ENCODE results near the gene RASGRP4.

The RASGRP4 gene

GRCh38 chr19:38404858-38405257 lies 21.2 kb downstream of the RASGRP4 start:
- Histone ChIP-seq H3K27me3 (ENCODE audit: insufficient read depth, insufficient read length) (peaks cover 19% of the 10 kb centered on the region), H3K36me3 (ENCODE audit: insufficient read depth, insufficient read length, low read length) (peaks cover 12% of the 10 kb centered on the region), H3K9ac (ENCODE audit: insufficient read length, low read depth) (no peak overlapping the region), H3K4me1 (ENCODE audit: insufficient read depth, insufficient read length) (no peaks in the 10 kb centered on the region), H3K4me3 (ENCODE audit: insufficient read length, low read depth) (no peak overlapping the region), H3K9me3 (ENCODE audit: insufficient read depth, low read length) (no peaks in the 10 kb centered on the region)
- DNase-seq (ENCODE audit: low read depth, low spot score) = no peak
- no peak for TF ChIP-seq YY1 (IDR thresholded peaks at IDR 0.05; ENCODE audit: insufficient read depth, insufficient read length)
- no peak for TF ChIP-seq ZNF274 (IDR thresholded peaks at IDR 0.05; ENCODE audit: low read depth, low read length)
- no peak for TF ChIP-seq SUZ12 (IDR thresholded peaks at IDR 0.05; ENCODE audit: extremely low read depth, insufficient read depth, insufficient read length)

DNA sequence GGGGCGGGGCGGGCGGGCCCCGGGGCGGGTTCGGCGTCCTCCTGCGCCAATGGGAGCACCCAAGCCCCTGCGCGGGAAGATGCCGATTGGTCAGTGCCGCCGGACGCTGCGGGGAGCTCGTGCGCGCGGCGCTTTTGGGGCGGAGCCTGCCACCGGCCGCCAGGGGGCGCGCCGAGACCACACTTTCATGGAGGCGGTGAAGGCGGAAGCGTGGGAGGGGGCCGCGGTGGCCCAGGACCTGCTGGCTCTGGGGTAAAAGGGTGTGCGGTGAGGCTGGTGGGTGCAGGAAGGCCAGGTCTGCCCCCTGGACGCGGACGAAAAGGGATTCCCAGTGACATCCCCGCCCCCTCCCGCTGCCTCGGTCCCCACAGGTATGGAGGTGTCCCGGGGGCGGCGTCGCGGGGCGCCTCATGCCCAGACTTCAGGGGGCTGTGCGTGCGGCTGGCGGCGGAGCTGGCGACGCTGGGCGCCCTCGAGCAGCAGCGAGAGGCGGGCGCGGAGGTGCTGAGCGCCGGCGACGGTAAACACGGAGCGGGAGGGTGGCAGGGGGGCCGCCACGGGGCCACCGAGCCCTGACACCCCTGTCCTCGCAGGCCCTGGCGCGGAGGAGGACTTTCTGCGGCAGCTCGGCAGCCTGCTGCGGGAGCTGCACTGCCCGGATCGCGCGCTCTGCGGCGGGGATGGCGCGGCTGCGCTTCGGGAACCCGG lies 22.9 kb downstream of the RASGRP4 start, which contains the start of gene FAM98C:
TSS of gene FAM98C (plus strand) at position 127 of the 708 bp plus-strand sequence. CDS start at position 188, 61 bp downstream.
- peaks cover 12% of the 10 kb centered on the region for H3K36me3 ChIP-seq (ENCODE audit: insufficient read depth, insufficient read length, low read length)
- peaks cover 19% of the 10 kb centered on the region for H3K27me3 ChIP-seq (ENCODE audit: insufficient read depth, insufficient read length)
- TF ChIP-seq SUZ12 (IDR thresholded peaks at IDR 0.05; ENCODE audit: extremely low read depth, insufficient read depth, insufficient read length) (no peak), YY1 (IDR thresholded peaks at IDR 0.05; ENCODE audit: insufficient read depth, insufficient read length) (no peak), ZNF274 (IDR thresholded peaks at IDR 0.05; ENCODE audit: low read depth, low read length) (no peak)
- no peaks in the 10 kb centered on the region for H3K9me3 ChIP-seq (ENCODE audit: insufficient read depth, low read length)
- H3K4me3 ChIP-seq (ENCODE audit: insufficient read length, low read depth) = peak within 1 kb of the TSS; percentile 63
- H3K9ac ChIP-seq (ENCODE audit: insufficient read length, low read depth) = peak within 1 kb of the TSS; percentile 89
- H3K4me1 ChIP-seq (ENCODE audit: insufficient read depth, insufficient read length) = no peaks in the 10 kb centered on the region
- peak; percentile 92 for DNase-seq (ENCODE audit: low read depth, low spot score)

DNA sequence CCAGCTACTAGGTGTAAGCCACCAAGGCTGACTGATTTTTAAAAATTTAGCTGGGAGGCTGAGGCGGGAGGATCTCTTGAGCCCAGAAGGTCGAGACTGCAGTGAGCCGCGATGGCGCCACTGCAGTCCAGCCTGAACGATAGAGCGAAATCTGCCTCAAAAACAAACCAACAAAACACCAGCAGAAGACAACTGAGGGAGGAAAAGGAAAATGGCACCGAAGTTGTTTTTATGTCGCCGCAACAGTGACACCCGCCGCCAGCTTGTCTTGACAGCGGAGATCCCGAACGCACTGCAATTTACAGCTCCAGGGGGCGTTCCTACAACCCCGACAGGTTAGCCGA lies 23.4 kb downstream of the RASGRP4 start:
- Histone ChIP-seq H3K9me3 (ENCODE audit: insufficient read depth, low read length) (no peaks in the 10 kb centered on the region), H3K9ac (ENCODE audit: insufficient read length, low read depth) (peak overlapping the region; percentile 42), H3K4me1 (ENCODE audit: insufficient read depth, insufficient read length) (no peaks in the 10 kb centered on the region), H3K36me3 (ENCODE audit: insufficient read depth, insufficient read length, low read length) (peaks cover 12% of the 10 kb centered on the region), H3K27me3 (ENCODE audit: insufficient read depth, insufficient read length) (peaks cover 19% of the 10 kb centered on the region), H3K4me3 (ENCODE audit: insufficient read length, low read depth) (no peak overlapping the region)
- DNase-seq (ENCODE audit: low read depth, low spot score) = no peak
- no peak for TF ChIP-seq ZNF274 (IDR thresholded peaks at IDR 0.05; ENCODE audit: low read depth, low read length)
- no peak for TF ChIP-seq YY1 (IDR thresholded peaks at IDR 0.05; ENCODE audit: insufficient read depth, insufficient read length)
- no peak for TF ChIP-seq SUZ12 (IDR thresholded peaks at IDR 0.05; ENCODE audit: extremely low read depth, insufficient read depth, insufficient read length)

GRCh38 chr19:38401148-38401547 lies 24.9 kb downstream of the RASGRP4 start:
- H3K9ac ChIP-seq (ENCODE audit: insufficient read length, low read depth) = no peak overlapping the region
- no peaks in the 10 kb centered on the region for H3K4me1 ChIP-seq (ENCODE audit: insufficient read depth, insufficient read length)
- no peaks in the 10 kb centered on the region for H3K9me3 ChIP-seq (ENCODE audit: insufficient read depth, low read length)
- no peak for DNase-seq (ENCODE audit: low read depth, low spot score)
- TF ChIP-seq ZNF274 (IDR thresholded peaks at IDR 0.05; ENCODE audit: low read depth, low read length) = no peak
- no peak for TF ChIP-seq YY1 (IDR thresholded peaks at IDR 0.05; ENCODE audit: insufficient read depth, insufficient read length)
- TF ChIP-seq SUZ12 (IDR thresholded peaks at IDR 0.05; ENCODE audit: extremely low read depth, insufficient read depth, insufficient read length) = no peak
- H3K27me3 ChIP-seq (ENCODE audit: insufficient read depth, insufficient read length) = peaks cover 19% of the 10 kb centered on the region
- H3K4me3 ChIP-seq (ENCODE audit: insufficient read length, low read depth) = no peak overlapping the region
- peaks cover 9% of the 10 kb centered on the region for H3K36me3 ChIP-seq (ENCODE audit: insufficient read depth, insufficient read length, low read length)

DNA sequence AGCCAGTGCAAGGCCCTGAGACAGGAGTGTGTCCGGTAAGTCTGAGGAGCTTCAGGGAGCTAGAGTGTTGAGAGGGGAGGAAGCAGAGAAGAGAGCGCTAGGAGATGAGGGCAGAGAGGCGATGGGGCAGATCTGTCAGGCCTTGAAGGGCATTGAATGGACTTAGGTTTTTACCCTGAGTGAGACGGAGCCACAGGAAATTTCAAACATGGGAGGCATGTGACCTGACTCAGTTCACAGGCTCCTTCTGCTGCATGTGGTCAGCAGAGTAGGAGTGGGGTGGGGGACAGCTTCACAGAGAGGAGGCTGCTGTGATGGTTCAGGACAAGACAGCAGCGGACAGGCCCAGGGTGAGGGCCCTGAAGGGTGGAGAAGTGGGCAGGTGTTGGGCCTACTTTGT lies 25.7 kb downstream of the RASGRP4 start:
- no peak overlapping the region for H3K4me3 ChIP-seq (ENCODE audit: insufficient read length, low read depth)
- H3K36me3 ChIP-seq (ENCODE audit: insufficient read depth, insufficient read length, low read length) = peaks cover 8% of the 10 kb centered on the region
- no peaks in the 10 kb centered on the region for H3K9me3 ChIP-seq (ENCODE audit: insufficient read depth, low read length)
- TF ChIP-seq SUZ12 (IDR thresholded peaks at IDR 0.05; ENCODE audit: extremely low read depth, insufficient read depth, insufficient read length) = no peak
- no peak for TF ChIP-seq ZNF274 (IDR thresholded peaks at IDR 0.05; ENCODE audit: low read depth, low read length)
- no peak for TF ChIP-seq YY1 (IDR thresholded peaks at IDR 0.05; ENCODE audit: insufficient read depth, insufficient read length)
- H3K27me3 ChIP-seq (ENCODE audit: insufficient read depth, insufficient read length) = peaks cover 19% of the 10 kb centered on the region
- no peaks in the 10 kb centered on the region for H3K4me1 ChIP-seq (ENCODE audit: insufficient read depth, insufficient read length)
- no peak overlapping the region for H3K9ac ChIP-seq (ENCODE audit: insufficient read length, low read depth)
- no peak for DNase-seq (ENCODE audit: low read depth, low spot score)

DNA sequence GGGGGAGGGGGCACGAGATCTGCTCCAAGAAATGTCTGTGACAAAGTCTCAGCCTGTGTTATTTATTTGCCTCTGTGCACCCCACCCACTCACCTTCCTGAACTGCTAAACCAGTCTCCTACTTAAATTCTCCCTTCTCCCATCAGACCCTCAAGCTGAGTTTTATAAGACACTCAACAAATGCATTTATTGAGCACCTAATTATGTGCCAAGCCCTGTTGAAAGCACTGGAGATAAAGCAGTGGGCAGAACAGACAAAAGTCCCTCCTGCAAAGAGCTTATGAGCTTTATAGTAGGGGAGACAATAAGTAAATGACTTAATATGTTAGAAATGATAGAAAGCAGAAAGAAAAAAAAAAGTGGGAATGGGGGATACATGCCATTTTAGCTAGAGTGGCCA lies 26.5 kb downstream of the RASGRP4 start:
- no peak for DNase-seq (ENCODE audit: low read depth, low spot score)
- Histone ChIP-seq H3K9ac (ENCODE audit: insufficient read length, low read depth) (no peak overlapping the region), H3K4me3 (ENCODE audit: insufficient read length, low read depth) (no peak overlapping the region), H3K36me3 (ENCODE audit: insufficient read depth, insufficient read length, low read length) (peaks cover 3% of the 10 kb centered on the region), H3K9me3 (ENCODE audit: insufficient read depth, low read length) (no peaks in the 10 kb centered on the region), H3K27me3 (ENCODE audit: insufficient read depth, insufficient read length) (peaks cover 19% of the 10 kb centered on the region), H3K4me1 (ENCODE audit: insufficient read depth, insufficient read length) (no peaks in the 10 kb centered on the region)
- TF ChIP-seq YY1 (IDR thresholded peaks at IDR 0.05; ENCODE audit: insufficient read depth, insufficient read length) (no peak), ZNF274 (IDR thresholded peaks at IDR 0.05; ENCODE audit: low read depth, low read length) (no peak), SUZ12 (IDR thresholded peaks at IDR 0.05; ENCODE audit: extremely low read depth, insufficient read depth, insufficient read length) (no peak)

- Histone ChIP-seq H3K4me3 (ENCODE audit: insufficient read length, low read depth) (no peak overlapping the region), H3K4me1 (ENCODE audit: insufficient read depth, insufficient read length) (no peaks in the 10 kb centered on the region), H3K9ac (ENCODE audit: insufficient read length, low read depth) (no peak overlapping the region), H3K27me3 (ENCODE audit: insufficient read depth, insufficient read length) (peaks cover 19% of the 10 kb centered on the region), H3K9me3 (ENCODE audit: insufficient read depth, low read length) (no peaks in the 10 kb centered on the region), H3K36me3 (ENCODE audit: insufficient read depth, insufficient read length, low read length) (peaks cover 7% of the 10 kb centered on the region)
- no peak for TF ChIP-seq ZNF274 (IDR thresholded peaks at IDR 0.05; ENCODE audit: low read depth, low read length)
- no peak for TF ChIP-seq YY1 (IDR thresholded peaks at IDR 0.05; ENCODE audit: insufficient read depth, insufficient read length)
- no peak for TF ChIP-seq SUZ12 (IDR thresholded peaks at IDR 0.05; ENCODE audit: extremely low read depth, insufficient read depth, insufficient read length)
- DNase-seq (ENCODE audit: low read depth, low spot score) = no peak
These were observed 26.9 kb downstream of the RASGRP4 start for GRCh38 chr19:38399081-38399480.
